Tibial nerve (tissue), 4 donors: ENCODE results near the gene ACTN1.

Source experiments
- EP300 ChIP-seq, 2 donors: sonication (generic); formaldehyde crosslinking; IDR thresholded peaks; one replicate each; pipeline ENCODE4 v1.6.1; 2017; ENCODE audit warnings: antibody characterized with exemption in 2 of 2, mild to moderate bottlenecking in 1 of 2
- TF ChIP-seq, protein P1 (sequence below), 5 experiments: fragments of 200-600 bp in 3 of 5; fragments of 450-650 bp in 2 of 5; sonication (generic) in 3 of 5; IDR thresholded peaks; one replicate each; pipeline ENCODE4 v1.5.1; 2016 to 2019; ENCODE audit warnings: antibody characterized with exemption in 5 of 5, mild to moderate bottlenecking in 3 of 5, moderate library complexity in 2 of 5

- TF ChIP-seq, protein P1, sequence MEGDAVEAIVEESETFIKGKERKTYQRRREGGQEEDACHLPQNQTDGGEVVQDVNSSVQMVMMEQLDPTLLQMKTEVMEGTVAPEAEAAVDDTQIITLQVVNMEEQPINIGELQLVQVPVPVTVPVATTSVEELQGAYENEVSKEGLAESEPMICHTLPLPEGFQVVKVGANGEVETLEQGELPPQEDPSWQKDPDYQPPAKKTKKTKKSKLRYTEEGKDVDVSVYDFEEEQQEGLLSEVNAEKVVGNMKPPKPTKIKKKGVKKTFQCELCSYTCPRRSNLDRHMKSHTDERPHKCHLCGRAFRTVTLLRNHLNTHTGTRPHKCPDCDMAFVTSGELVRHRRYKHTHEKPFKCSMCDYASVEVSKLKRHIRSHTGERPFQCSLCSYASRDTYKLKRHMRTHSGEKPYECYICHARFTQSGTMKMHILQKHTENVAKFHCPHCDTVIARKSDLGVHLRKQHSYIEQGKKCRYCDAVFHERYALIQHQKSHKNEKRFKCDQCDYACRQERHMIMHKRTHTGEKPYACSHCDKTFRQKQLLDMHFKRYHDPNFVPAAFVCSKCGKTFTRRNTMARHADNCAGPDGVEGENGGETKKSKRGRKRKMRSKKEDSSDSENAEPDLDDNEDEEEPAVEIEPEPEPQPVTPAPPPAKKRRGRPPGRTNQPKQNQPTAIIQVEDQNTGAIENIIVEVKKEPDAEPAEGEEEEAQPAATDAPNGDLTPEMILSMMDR (IDR thresholded peaks at IDR 0.05): no peak
- TF ChIP-seq EP300 (IDR thresholded peaks at IDR 0.05): no peak
Measured at GRCh38 chr14:69003626-69004025, 24.5 kb upstream of the ACTN1 start.
